NCI-H526 treated with DMSO at 0.1 percent for 48 hours (cell line): ENCODE data around the gene ELMOD3.
"Not testable (repeated sequence)": the region's sequence is repeated elsewhere in the genome, so short reads cannot be mapped to it uniquely, and the experiment has no call there.

Experiments
- DNase-seq: peaks from one replicate; lab custom pipeline; 2025; lab: John Stamatoyannopoulos, UW

Gene ELMOD3

GRCh38 chr2:85427300-85427835, 72.8 kb downstream of the ELMOD3 start:
- peak; percentile 79 for DNase-seq

- no peak for DNase-seq
Observed at GRCh38 chr2:85428343-85428881, 73.8 kb downstream of the ELMOD3 start.

- DNase-seq: peak; percentile 94
Observed at GRCh38 chr2:85429213-85429923, 74.8 kb downstream of the ELMOD3 start.

GRCh38 chr2:85429924-85430289, 75.3 kb downstream of the ELMOD3 start:
- DNase-seq: no peak

- DNase-seq: peak; percentile 93
Observed at GRCh38 chr2:85430752-85431569, 76.4 kb downstream of the ELMOD3 start.

- no peak for DNase-seq
Observed at GRCh38 chr2:85431570-85432205, 77.1 kb downstream of the ELMOD3 start.

- no peak for DNase-seq
Observed at GRCh38 chr2:85433511-85434089, 79.0 kb downstream of the ELMOD3 start.

- DNase-seq: no peak
Observed at GRCh38 chr2:85434696-85435095, 80.1 kb downstream of the ELMOD3 start.

GRCh38 chr2:85435220-85435958, 80.8 kb downstream of the ELMOD3 start:
- DNase-seq: no peak

- DNase-seq: no peak
Observed at GRCh38 chr2:85435981-85436835, 81.6 kb downstream of the ELMOD3 start.

GRCh38 chr2:85436836-85437487, 82.4 kb downstream of the ELMOD3 start:
- DNase-seq: no peak

GRCh38 chr2:85437488-85438200, 83.1 kb downstream of the ELMOD3 start:
- DNase-seq: peak; percentile 46

GRCh38 chr2:85438201-85439024, 83.8 kb downstream of the ELMOD3 start:
- DNase-seq: no peak

- no peak for DNase-seq
Observed at GRCh38 chr2:85439025-85439472, 84.5 kb downstream of the ELMOD3 start.

- DNase-seq: not testable (repeated sequence)
Observed at GRCh38 chr2:85439569-85439968, 85.0 kb downstream of the ELMOD3 start.

- DNase-seq: no peak
Observed at GRCh38 chr2:85439986-85440385, 85.4 kb downstream of the ELMOD3 start.

- no peak for DNase-seq
Observed at GRCh38 chr2:85440729-85441128, 86.2 kb downstream of the ELMOD3 start.
